Pancreas (tissue), 10 donors: Measurements from ENCODE around the gene HRC. TPM values are rescaled to one million over a fixed set of nuclear protein-coding genes. Genes with fewer than 3 reads are reported as not detected.
A peak's percentile ranks its signal among the peaks of the same experiment; 100 is the strongest.

Source experiments
- ATAC-seq, 4 donors: fragments of 200-7000 bp; cut with Tn5 transposase; one replicate each; pipeline versions ENCODE4 v1.8.0 to v1.9.1; 2020; ENCODE audit warnings: mild to moderate bottlenecking in 4 of 4, moderate library complexity in 4 of 4
- DNase-seq, 6 donors: peaks; one replicate each; pipeline ENCODE4 v3.0.0-alpha.2; 2020
- FAIRE-seq: peaks from 2 replicates; lab custom pipeline; 2012; peaks lifted over from hg19 to GRCh38; lab: Jason Lieb, UNC
- H3K27ac ChIP-seq, 4 donors: fragments of 200-600 bp; sonication (generic); 1 replicate in 3 of 4; 2 replicates in 1 of 4; pipeline versions ENCODE4 v1.5.0 to v1.8.0; 2020
- H3K27me3 ChIP-seq, 4 donors: fragments of 200-600 bp; one replicate each; pipeline ENCODE4 v1.8.0; 2021
- H3K36me3 ChIP-seq, 3 donors: fragments of 200-600 bp; sonication (generic) in 1 of 3; one replicate each; pipeline versions ENCODE4 v1.5.0 to v1.8.0; 2020 to 2021
- H3K4me1 ChIP-seq, 3 donors: fragments of 200-600 bp; one replicate each; pipeline ENCODE4 v1.8.0; 2021
- H3K4me3 ChIP-seq, 4 donors: fragments of 200-600 bp; sonication (generic) in 2 of 4; one replicate each; pipeline versions ENCODE4 v1.5.0 to v1.8.0; 2020 to 2021
- H3K9me3 ChIP-seq, 4 donors: fragments of 200-600 bp; one replicate each; pipeline ENCODE4 v1.8.0; 2021
- WGBS, 2 donors: extraction: QIAGEN DNeasy Blood & Tissue Kit; methylation state at CpG; one replicate each; pipeline ENCODE4 v1.1.7; 2013; 5-methylcytosine and 5-hydroxymethylcytosine counted together
- intact Hi-C, 3 donors: fragments of 100-400 bp; cut with DNase I; formaldehyde crosslinking; loops; one replicate each; pipeline versions ENCODE4 v1.11.1 to v1.14.2; 2022
- polyA plus RNA-seq, 2 donors: library from polyadenylated mRNA; stranded (reverse); fragments of 200-250 nt; gene quantifications; one replicate each; pipeline ENCODE4 v1.2.3, GENCODE V29; 2013
- total RNA-seq, 6 donors: library from RNA; stranded (reverse); fragmentation: NEBNext Ultra II Directional in 4 of 6; extraction: Animal tissue kit (Norgen Biotek cat#: 25700) in 4 of 6; gene quantifications; one replicate each; pipeline versions ENCODE4 v1.2.1 to v1.2.4, GENCODE V29; 2021 to 2023
- TF ChIP-seq, protein P1 (sequence below), 4 donors: fragments of 200-600 bp; sonication (generic) in 3 of 4; IDR thresholded peaks; one replicate each; pipeline versions ENCODE4 v1.5.0 to v1.8.0; 2021; ENCODE audit warnings: antibody characterized with exemption in 4 of 4
- donor health status: healthy with polysubstance abuse.
- donor health status: DM: no; HTN: no; CAD: no; lungs with moderate emphysema.
- donor health status: DM: no; HTN: no; CAD: no.
- donor health status: control.
- donor health status: control.
- donor health status: Bipolar disorder and iron deficiency.
- donor health status: DM: yes; HTN: yes; CAD: no.
- donor health status: DM: no; HTN: no; CAD: no.
- donor health status: DM: no; HTN: no; CAD: no.
- donor health status: DM: yes; HTN: yes; CAD: no.

The HRC gene
- total and polyA plus RNA-seq, 8 donors, result 0.09 to 0.79 (median 0.43) TPM; not detected in 1

DNA sequence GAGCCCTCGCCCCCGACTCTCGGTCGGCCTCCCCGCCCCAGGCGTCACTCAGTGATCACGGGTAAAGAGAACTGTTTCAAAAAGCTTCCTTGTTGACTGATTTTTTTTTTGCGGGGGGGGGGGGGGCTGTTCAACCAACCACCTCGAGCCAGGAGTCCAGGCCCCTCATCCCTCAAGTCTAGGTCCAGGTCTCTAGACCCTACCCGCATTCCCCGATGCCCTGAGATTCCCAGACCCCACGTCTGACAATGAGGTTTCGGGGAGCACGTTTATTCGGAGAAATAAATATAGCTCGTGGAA is 4.3 kb downstream of the HRC start:
- DNase-seq (no peak), FAIRE-seq (no peak), ATAC-seq (no peak)
- 10 to 15% methylated on average over 11 to 16 of the region's 16 CpGs for WGBS, 2 donors
- intact Hi-C loops, result no loop called here
- H3K27me3 ChIP-seq, result no peaks in the 10 kb centered on the region
- H3K36me3 ChIP-seq, result no peaks in the 10 kb centered on the region
- H3K4me3 ChIP-seq, result peak overlapping the region; percentile 42 to 82 (median 56)
- peaks cover 6 to 11% (median 7%) of the 10 kb centered on the region in 3 donors for H3K4me1 ChIP-seq
- TF ChIP-seq, protein P1, sequence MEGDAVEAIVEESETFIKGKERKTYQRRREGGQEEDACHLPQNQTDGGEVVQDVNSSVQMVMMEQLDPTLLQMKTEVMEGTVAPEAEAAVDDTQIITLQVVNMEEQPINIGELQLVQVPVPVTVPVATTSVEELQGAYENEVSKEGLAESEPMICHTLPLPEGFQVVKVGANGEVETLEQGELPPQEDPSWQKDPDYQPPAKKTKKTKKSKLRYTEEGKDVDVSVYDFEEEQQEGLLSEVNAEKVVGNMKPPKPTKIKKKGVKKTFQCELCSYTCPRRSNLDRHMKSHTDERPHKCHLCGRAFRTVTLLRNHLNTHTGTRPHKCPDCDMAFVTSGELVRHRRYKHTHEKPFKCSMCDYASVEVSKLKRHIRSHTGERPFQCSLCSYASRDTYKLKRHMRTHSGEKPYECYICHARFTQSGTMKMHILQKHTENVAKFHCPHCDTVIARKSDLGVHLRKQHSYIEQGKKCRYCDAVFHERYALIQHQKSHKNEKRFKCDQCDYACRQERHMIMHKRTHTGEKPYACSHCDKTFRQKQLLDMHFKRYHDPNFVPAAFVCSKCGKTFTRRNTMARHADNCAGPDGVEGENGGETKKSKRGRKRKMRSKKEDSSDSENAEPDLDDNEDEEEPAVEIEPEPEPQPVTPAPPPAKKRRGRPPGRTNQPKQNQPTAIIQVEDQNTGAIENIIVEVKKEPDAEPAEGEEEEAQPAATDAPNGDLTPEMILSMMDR (IDR thresholded peaks at IDR 0.05), result no peak
- no peaks in the 10 kb centered on the region for H3K9me3 ChIP-seq
- H3K27ac ChIP-seq, result peak overlapping the region; percentile 60 to 80 (median 73)

DNA sequence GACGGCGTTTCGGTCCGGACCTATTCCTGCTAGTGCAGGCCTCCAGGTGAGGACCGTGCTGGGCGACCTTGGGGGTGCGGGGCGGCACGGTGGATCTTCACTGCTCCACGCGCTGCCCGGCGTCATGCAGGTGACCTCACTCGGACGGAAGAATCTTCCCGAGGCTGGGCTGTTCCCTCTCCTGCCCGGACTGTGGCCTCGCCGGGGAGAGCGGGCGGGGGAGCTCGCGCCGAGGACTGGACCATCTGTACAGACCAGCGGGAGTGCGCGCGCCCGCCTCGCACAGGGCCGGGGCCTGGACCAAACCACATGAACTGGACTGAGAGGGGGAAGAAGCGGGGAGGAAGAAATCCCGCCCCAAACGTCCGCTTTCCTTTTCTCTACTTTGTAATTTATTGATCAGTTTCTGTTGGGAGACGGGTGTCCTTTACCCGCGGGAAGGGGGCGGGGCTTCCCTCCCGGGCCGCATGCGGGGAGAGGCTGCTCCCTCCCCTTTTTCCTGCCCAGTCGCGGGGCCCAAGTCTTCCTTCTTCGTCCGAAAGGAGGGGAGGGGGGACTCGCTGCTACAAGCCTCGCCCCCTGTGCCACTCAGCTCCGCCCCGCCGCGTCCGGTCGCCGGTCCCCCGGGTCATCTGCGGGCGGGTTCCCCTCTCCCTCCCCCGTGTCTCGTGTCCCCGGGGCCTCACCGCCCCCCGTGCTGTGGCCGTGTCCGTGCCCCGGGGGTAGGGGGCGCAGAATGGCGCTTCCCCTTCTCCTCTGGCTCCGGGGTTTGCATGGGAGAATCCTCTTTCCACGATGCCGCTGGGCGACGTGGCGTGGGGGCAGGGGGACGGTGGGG is 4.9 kb downstream of the HRC start:
- FAIRE-seq, result no peak
- intact Hi-C loops, result no loop called here
- ATAC-seq, result peak; percentile 69 to 81 (median 74)
- Histone ChIP-seq H3K4me3 (peak overlapping the region; percentile 42 to 82 (median 56)), H3K27me3 (no peaks in the 10 kb centered on the region), H3K36me3 (no peaks in the 10 kb centered on the region), H3K9me3 (no peaks in the 10 kb centered on the region), H3K27ac (peak overlapping the region; percentile 60 to 80 (median 73)), H3K4me1 (peaks cover 6 to 11% (median 7%) of the 10 kb centered on the region in 3 donors)
- TF ChIP-seq, protein P1 (IDR thresholded peaks at IDR 0.05), result no peak
- DNase-seq, result peak; percentile 88 to 95 (median 90)
- 1% methylated on average over 55 to 75 of the region's 75 CpGs for WGBS, 2 donors

DNA sequence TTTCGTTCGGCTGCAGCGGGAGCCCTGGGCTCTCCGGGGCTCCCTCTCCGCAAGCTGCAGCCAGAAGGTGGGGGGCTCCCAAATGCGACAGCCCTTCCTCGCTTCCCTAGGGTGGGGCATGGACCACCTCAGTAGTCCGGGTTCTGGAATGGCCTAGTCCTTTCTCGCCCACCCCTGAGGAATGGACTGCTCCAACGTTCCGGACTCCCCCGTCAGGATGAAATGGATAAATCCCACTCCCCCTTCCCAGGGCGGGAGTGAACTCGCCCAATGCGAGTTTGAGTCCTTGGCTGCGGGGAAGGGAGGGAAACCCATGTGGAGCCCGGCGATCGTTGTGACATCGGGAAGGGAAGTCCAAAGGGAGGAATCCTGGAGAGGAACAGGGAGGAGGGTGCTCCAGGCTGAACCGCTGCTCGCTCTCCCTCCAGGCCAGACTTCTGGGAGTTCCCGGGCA is 5.5 kb downstream of the HRC start:
- H3K4me1 ChIP-seq, result peaks cover 6 to 11% (median 7%) of the 10 kb centered on the region in 3 donors
- intact Hi-C loops, result no loop called here
- no peaks in the 10 kb centered on the region for H3K36me3 ChIP-seq
- ATAC-seq (peak; percentile 34 to 63 (median 57)), DNase-seq (peak in 4 of 6 donors; percentile 69 to 84 (median 76)), FAIRE-seq (no peak)
- TF ChIP-seq, protein P1 (IDR thresholded peaks at IDR 0.05), result no peak
- peak overlapping the region; percentile 60 to 80 (median 73) for H3K27ac ChIP-seq
- peak overlapping the region; percentile 42 to 82 (median 56) for H3K4me3 ChIP-seq
- H3K27me3 ChIP-seq, result no peaks in the 10 kb centered on the region
- 0% methylated on average over 23 of the region's 23 CpGs for WGBS, 2 donors
- H3K9me3 ChIP-seq, result no peaks in the 10 kb centered on the region

DNA sequence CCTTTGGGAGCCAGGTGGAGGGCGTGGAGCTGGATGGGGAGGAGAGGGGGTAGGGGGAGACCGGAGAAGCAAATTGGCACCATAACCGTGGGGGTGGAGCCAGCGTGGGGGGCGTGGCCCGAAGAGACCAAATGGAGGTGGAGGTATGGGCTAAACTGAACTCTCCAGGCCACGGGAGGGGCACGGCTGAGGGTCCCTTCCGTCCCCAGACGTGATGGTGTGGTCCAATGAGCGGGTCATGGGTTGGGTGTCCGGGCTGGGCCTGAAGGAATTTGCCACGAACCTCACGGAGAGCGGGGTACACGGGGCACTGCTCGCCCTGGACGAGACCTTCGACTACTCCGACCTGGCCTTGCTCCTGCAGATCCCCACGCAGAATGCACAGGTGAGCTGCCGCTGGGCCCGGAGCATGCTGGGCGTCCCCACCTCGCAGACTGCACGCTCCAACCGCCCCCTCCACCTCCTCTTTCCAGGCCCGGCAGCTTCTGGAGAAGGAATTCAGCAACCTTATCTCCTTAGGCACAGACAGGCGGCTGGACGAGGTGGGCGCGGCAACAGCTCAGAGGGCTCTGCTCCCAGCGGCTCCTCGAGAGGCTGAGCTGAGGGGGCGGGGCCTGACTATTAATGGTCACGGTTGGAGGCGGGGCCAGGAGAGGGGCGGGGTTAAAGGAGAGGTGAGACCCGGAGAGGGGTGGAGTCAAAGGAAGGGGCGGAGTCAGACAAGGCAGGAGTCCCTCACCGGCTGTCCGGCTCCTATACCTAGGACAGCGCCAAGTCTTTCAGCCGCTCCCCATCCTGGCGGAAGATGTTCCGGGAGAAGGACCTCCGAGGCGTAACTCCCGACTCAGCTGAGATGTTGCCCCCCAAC is 6.2 kb downstream of the HRC start:
- FAIRE-seq, result no peak
- Histone ChIP-seq H3K4me1 (peaks cover 6 to 11% (median 7%) of the 10 kb centered on the region in 3 donors), H3K4me3 (peak overlapping the region; percentile 42 to 82 (median 56)), H3K9me3 (no peaks in the 10 kb centered on the region), H3K27ac (peak overlapping the region; percentile 60 to 80 (median 73)), H3K36me3 (no peaks in the 10 kb centered on the region), H3K27me3 (no peaks in the 10 kb centered on the region)
- peak; percentile 74 to 84 (median 78) for ATAC-seq
- intact Hi-C loops, result no loop called here
- TF ChIP-seq, protein P1 (IDR thresholded peaks at IDR 0.05), result no peak
- DNase-seq, result peak; percentile 99 to 100 (median 99)
- 2 to 4% methylated on average over 43 to 49 of the region's 49 CpGs for WGBS, 2 donors
